HepG2 (cell line): ENCODE results near the gene TRPM6. TPM values are rescaled to one million over a fixed set of nuclear protein-coding genes. Genes with fewer than 3 reads are reported as not detected.

Source experiments
- ATAC-seq: fragments of 200-7000 bp; cut with Tn5 transposase; 3 replicates; pipeline ENCODE4 v1.9.1; 2020; ENCODE audit warnings: mild to moderate bottlenecking, moderate library complexity
- BruUV-seq: library from RNA; stranded (reverse); fragments of 400-500 nt; replicated peaks from 2 replicates; lab custom pipeline; 2021; lab: Mats Ljungman, UMichigan
- CTCF ChIA-PET: fragments of 300-600 bp; formaldehyde crosslinking; extraction: SDS; loops from one replicate; lab custom pipeline; 2021; ENCODE audit warnings: low total read pairs, inconsistent platforms, low intra/inter-chr PET ratio; lab: Yijun Ruan, JAX
- POLR2A ChIA-PET: fragments of 350-600 bp; sonication (Branson Sonifier 250); formaldehyde crosslinking; loops from one replicate; lab custom pipeline; 2020; ENCODE audit warnings: antibody characterized with exemption, inconsistent platforms; lab: Yijun Ruan, JAX
- DNase-seq: peaks from one replicate; pipeline ENCODE4 v3.0.0-alpha.2; 2015; ENCODE audit warnings: low spot score
- FAIRE-seq: peaks from 3 replicates; lab custom pipeline; 2011; peaks lifted over from hg19 to GRCh38; lab: Jason Lieb, UNC
- H2AFZ ChIP-seq: one replicate; pipeline ENCODE4 v1.6.1; 2011; ENCODE audit warnings: low read length, inconsistent platforms
- H3K27ac ChIP-seq: fragments of 300-600 bp; 3 replicates; pipeline ENCODE4 v1.8.0; 2011; ENCODE audit warnings: mixed run types, mild to moderate bottlenecking, mixed read lengths, low read length, inconsistent platforms; ENCODE audit not compliant: insufficient read depth; ENCODE audit errors: extremely low read length
- H3K27me3 ChIP-seq, 2 experiments: fragments of 200-600 bp in 1 of 2; 2 replicates in 1 of 2; 3 replicates in 1 of 2; pipeline versions ENCODE4 v1.6.0 to v1.8.0; 2011; ENCODE audit warnings: low read length in 2 of 2, mild to moderate bottlenecking in 2 of 2, moderate library complexity in 2 of 2, inconsistent platforms in 1 of 2; ENCODE audit not compliant: insufficient read depth in 2 of 2, control insufficient read depth in 1 of 2
- H3K36me3 ChIP-seq, 2 experiments: fragments of 200-600 bp in 1 of 2; replicated peaks in 1 of 2; 2 replicates in 1 of 2; 3 replicates in 1 of 2; pipeline versions ENCODE4 v1.5.1 to v1.8.0; 2011; ENCODE audit warnings: low read length in 2 of 2, inconsistent platforms in 1 of 2; ENCODE audit not compliant: insufficient read depth in 2 of 2, control insufficient read depth in 1 of 2
- H3K4me1 ChIP-seq: 2 replicates; pipeline ENCODE4 v1.5.1; 2012; ENCODE audit warnings: low read length, inconsistent platforms; ENCODE audit not compliant: insufficient read depth
- H3K4me2 ChIP-seq: 2 replicates; pipeline ENCODE4 v1.6.0; 2011; ENCODE audit warnings: low read depth, low read length, inconsistent platforms
- H3K4me3 ChIP-seq, 3 experiments: fragments of 200-600 bp in 1 of 3; sonication (generic), shearing (Covaris generic) in 1 of 3; replicated peaks in 1 of 3; 2 replicates each; pipeline ENCODE4 v1.5.1; 2011 to 2016; ENCODE audit warnings: low read length in 3 of 3, inconsistent platforms in 2 of 3, low read depth in 2 of 3, mild to moderate bottlenecking in 2 of 3, control low read depth in 1 of 3, mixed read lengths in 1 of 3; ENCODE audit not compliant: insufficient read depth in 1 of 3
- H3K79me2 ChIP-seq: one replicate; pipeline ENCODE4 v1.6.1; 2011; ENCODE audit warnings: low read length, inconsistent platforms; ENCODE audit not compliant: insufficient read depth
- H3K9ac ChIP-seq: 2 replicates; pipeline ENCODE4 v1.6.0; 2011; ENCODE audit warnings: mild to moderate bottlenecking, low read depth, low read length, inconsistent platforms; ENCODE audit not compliant: insufficient read depth
- H3K9me3 ChIP-seq: 2 replicates; pipeline ENCODE4 v1.5.1; 2012; ENCODE audit warnings: mild to moderate bottlenecking, low read length
- H4K20me1 ChIP-seq: 2 replicates; pipeline ENCODE4 v1.6.0; 2011; ENCODE audit warnings: inconsistent platforms, mild to moderate bottlenecking, low read length, moderate library complexity; ENCODE audit not compliant: insufficient read depth
- FOXO1 ChIP-seq: sonication (generic); formaldehyde crosslinking; IDR thresholded peaks from 2 replicates; pipeline ENCODE4 v1.4.0; 2020; ENCODE audit warnings: missing genetic modification reagents
- GATAD2A ChIP-seq: IDR thresholded peaks from 2 replicates; pipeline ENCODE4 v1.6.1; 2016
- RARA ChIP-seq: IDR thresholded peaks from 2 replicates; pipeline ENCODE4 v1.6.1; 2016; ENCODE audit warnings: missing genetic modification reagents, missing compliant biosample characterization
- TERF1 ChIP-seq: sonication (generic); formaldehyde crosslinking; IDR thresholded peaks from 2 replicates; pipeline ENCODE4 v1.8.0; 2022; ENCODE audit warnings: mild to moderate bottlenecking, missing genetic modification reagents, moderate library complexity
- THRA ChIP-seq: sonication (generic); formaldehyde crosslinking; IDR thresholded peaks from 2 replicates; pipeline ENCODE4 v1.4.0; 2020; ENCODE audit warnings: missing genetic modification reagents, borderline replicate concordance
- ZBTB39 ChIP-seq: sonication (generic); formaldehyde crosslinking; IDR thresholded peaks from 2 replicates; pipeline ENCODE4 v1.5.0; 2020; ENCODE audit warnings: missing genetic modification reagents
- ZIK1 ChIP-seq: sonication (generic); formaldehyde crosslinking; IDR thresholded peaks from 2 replicates; pipeline ENCODE4 v1.5.0; 2020; ENCODE audit warnings: mild to moderate bottlenecking, low read depth, missing genetic modification reagents, borderline replicate concordance
- ZMAT5 ChIP-seq: sonication (generic); formaldehyde crosslinking; IDR thresholded peaks from 2 replicates; pipeline ENCODE4 v1.5.0; 2020; ENCODE audit warnings: mild to moderate bottlenecking, low read depth, missing genetic modification reagents, borderline replicate concordance
- ZNF331 ChIP-seq: sonication (generic); formaldehyde crosslinking; IDR thresholded peaks from 2 replicates; pipeline ENCODE4 v1.4.0; 2020; ENCODE audit warnings: missing genetic modification reagents
- ZNF513 ChIP-seq: sonication (generic); formaldehyde crosslinking; conservative IDR thresholded peaks from 2 replicates; pipeline ENCODE4 v1.5.0; 2020; ENCODE audit warnings: missing genetic modification reagents
- ZNF629 ChIP-seq: sonication (generic); formaldehyde crosslinking; conservative IDR thresholded peaks from 2 replicates; pipeline ENCODE4 v1.5.0; 2020; ENCODE audit warnings: missing genetic modification reagents
- ZNF644 ChIP-seq: IDR thresholded peaks from 2 replicates; pipeline ENCODE4 v1.6.1; 2016; ENCODE audit warnings: low read depth
- ZNF773 ChIP-seq: sonication (generic); formaldehyde crosslinking; IDR thresholded peaks from 2 replicates; pipeline ENCODE4 v1.4.0; 2020; ENCODE audit warnings: missing genetic modification reagents, borderline replicate concordance
- WGBS: methylation state at CpG from one replicate; pipeline ENCODE4 v1.1.6; 2017; ENCODE audit warnings: low lambda C conversion rate; 5-methylcytosine and 5-hydroxymethylcytosine counted together
- in situ Hi-C: cut with HindIII; loops from 2 replicates; pipeline ENCODE4 v1.10.0; 2017; ENCODE audit warnings: low pct_unique_long_range_greater_than_20kb; ENCODE audit not compliant: extremely low pct_ligation_motif_present
- intact Hi-C: fragments of 100-400 bp; cut with micrococcal nuclease; formaldehyde crosslinking; loops from one replicate; pipeline ENCODE4 v1.10.0; 2022; ENCODE audit not compliant: unreplicated experiment
- polyA plus RNA-seq, 8 experiments: library from polyadenylated mRNA; depleted of rRNA in 3 of 8; stranded (reverse) in 7 of 8; unstranded in 1 of 8; fragments of >200 nt; fragmentation: Illumina TruSeq in 4 of 8; extraction: Trizol in 4 of 8; gene quantifications; 2 replicates each; pipeline versions ENCODE4 v1.2.1 to v1.2.3, GENCODE V29; 2011 to 2016; ENCODE audit warnings: low read depth in 4 of 8, missing spikeins in 1 of 8, mixed read lengths in 1 of 8; ENCODE audit not compliant: insufficient read depth in 1 of 8
- total RNA-seq, 5 experiments: library from RNA; depleted of rRNA; stranded (reverse); fragments of >200 nt; fragmentation: Illumina TruSeq; extraction: Trizol; gene quantifications; 2 replicates each; pipeline ENCODE4 v1.2.3, GENCODE V29; 2016; ENCODE audit warnings: low read depth in 1 of 5

TRPM6 gene
- total and polyA plus RNA-seq, 2 of the 13 experiments (the other 11 are each of a cell fraction or from before 2014, with no cell fraction given), result 0.01 to 0.09 TPM

GRCh38 chr9:74846766-74847165 lies 41.0 kb downstream of the TRPM6 start:
- WGBS, result 17% methylated on average over 6 of the region's 6 CpGs
- BruUV-seq, result no TSS peak
- no peak overlapping the region for H3K27ac ChIP-seq
- no peak overlapping the region for H3K4me3 ChIP-seq
- H3K4me1 ChIP-seq, result peaks cover 5% of the 10 kb centered on the region
- no peaks in the 10 kb centered on the region for H3K79me2 ChIP-seq
- no peak for TF ChIP-seq THRA (CRISPR knock-in tag)
- 0 out of 2 replicates have a peak, but pooled peaks have one; percentile 21 for TF ChIP-seq ZNF644
- no peak for TF ChIP-seq ZNF331
- 0 out of 2 replicates have a peak, but pooled peaks have one; percentile 35 for TF ChIP-seq RARA (CRISPR knock-in tag)
- H3K4me2 ChIP-seq, result no peak overlapping the region
- POLR2A ChIA-PET, result no interaction called here
- H4K20me1 ChIP-seq, result no peaks in the 10 kb centered on the region
- DNase-seq, result peak; percentile 4
- CTCF ChIA-PET, result no interaction called here
- intact Hi-C loops (no loop called here), in situ Hi-C loops (no loop called here)
- no peak; the same call in 2 of the 3 replicates for ATAC-seq
- no peak for FAIRE-seq
- no peak overlapping the region for H2AFZ ChIP-seq
- no peaks in the 10 kb centered on the region for H3K9me3 ChIP-seq
- no peaks in the 10 kb centered on the region for H3K27me3 ChIP-seq
- no peaks in the 10 kb centered on the region for H3K36me3 ChIP-seq
- H3K9ac ChIP-seq, result no peak overlapping the region

GRCh38 chr9:74838351-74838750 lies 49.4 kb downstream of the TRPM6 start:
- H3K27ac ChIP-seq, result no peak overlapping the region
- no peaks in the 10 kb centered on the region for H3K4me1 ChIP-seq
- BruUV-seq, result no TSS peak
- POLR2A ChIA-PET, result no interaction called here
- no peak overlapping the region for H3K4me3 ChIP-seq
- ATAC-seq (no peak), DNase-seq (no peak), FAIRE-seq (no peak)
- intact Hi-C loops, result no loop called here
- no peak overlapping the region for H2AFZ ChIP-seq
- WGBS, result 70% methylated on average over 4 of the region's 4 CpGs
- no peaks in the 10 kb centered on the region for H3K36me3 ChIP-seq
- H3K79me2 ChIP-seq, result no peaks in the 10 kb centered on the region
- no peak overlapping the region for H3K9ac ChIP-seq
- CTCF ChIA-PET, result no interaction called here
- H3K4me2 ChIP-seq, result no peak overlapping the region
- H3K9me3 ChIP-seq, result no peaks in the 10 kb centered on the region
- no peaks in the 10 kb centered on the region for H3K27me3 ChIP-seq
- in situ Hi-C loops, result no loop called here
- H4K20me1 ChIP-seq, result no peaks in the 10 kb centered on the region
- no peak for TF ChIP-seq ZNF513 (CRISPR knock-in tag)
- TF ChIP-seq ZNF629, result no peak
- no peak for TF ChIP-seq ZNF773
- TF ChIP-seq ZIK1 (CRISPR knock-in tag), result no peak
- TF ChIP-seq GATAD2A, result no peak
- TF ChIP-seq ZMAT5, result no peak
- TF ChIP-seq TERF1 (CRISPR knock-in tag), result no peak
- no peak for TF ChIP-seq FOXO1 (CRISPR knock-in tag)
- no peak for TF ChIP-seq ZBTB39 (CRISPR knock-in tag)
